HepG2 (cell line): Measurements from ENCODE around the gene ATP6V1G2. TPM values are rescaled to one million over a fixed set of nuclear protein-coding genes. Genes with fewer than 3 reads are reported as not detected.
A peak's percentile ranks its signal among the peaks of the same experiment; 100 is the strongest.

Source experiments
- CENPBD1 ChIP-seq: sonication (generic); formaldehyde crosslinking; IDR thresholded peaks from 2 replicates; pipeline ENCODE4 v1.8.0; 2022; ENCODE audit warnings: missing genetic modification reagents, low read depth, mild to moderate bottlenecking, borderline replicate concordance
- DR1 ChIP-seq: sonication (generic); formaldehyde crosslinking; IDR thresholded peaks from 2 replicates; pipeline ENCODE4 v1.8.0; 2021; ENCODE audit warnings: mild to moderate bottlenecking, missing genetic modification reagents, inconsistent platforms
- E2F5 ChIP-seq: sonication (generic); formaldehyde crosslinking; conservative IDR thresholded peaks from 2 replicates; pipeline ENCODE4 v1.4.0; 2020; ENCODE audit warnings: missing genetic modification reagents
- FOXK1 ChIP-seq: sonication (generic); formaldehyde crosslinking; IDR thresholded peaks from 2 replicates; pipeline ENCODE4 v1.4.0; 2020; ENCODE audit warnings: low read depth, missing genetic modification reagents, borderline replicate concordance
- HDAC1 ChIP-seq: sonication (generic); formaldehyde crosslinking; IDR thresholded peaks from 2 replicates; pipeline ENCODE4 v1.5.1; 2020; ENCODE audit warnings: mild to moderate bottlenecking, missing genetic modification reagents
- HNRNPUL1 ChIP-seq: fragments of 200-400 bp; formaldehyde crosslinking; IDR thresholded peaks from 2 replicates; pipeline ENCODE4 v1.6.1; 2017; ENCODE audit warnings: low read depth, mild to moderate bottlenecking, low read length, moderate library complexity
- LRRFIP1 ChIP-seq: sonication (generic); formaldehyde crosslinking; conservative IDR thresholded peaks from 2 replicates; pipeline ENCODE4 v1.4.0; 2020; ENCODE audit warnings: missing genetic modification reagents
- MAF1 ChIP-seq: sonication (generic); formaldehyde crosslinking; IDR thresholded peaks from 2 replicates; pipeline ENCODE4 v1.5.0; 2020; ENCODE audit warnings: missing genetic modification reagents, borderline replicate concordance
- MAFF ChIP-seq: IDR thresholded peaks from 2 replicates; pipeline ENCODE4 v1.6.1; 2011; ENCODE audit warnings: low read depth, low read length, improper control_type of control experiment
- MAFG ChIP-seq: sonication (generic); formaldehyde crosslinking; IDR thresholded peaks from 2 replicates; pipeline ENCODE4 v1.5.1; 2020; ENCODE audit warnings: mild to moderate bottlenecking, missing genetic modification reagents
- MXD1 ChIP-seq: sonication (generic); formaldehyde crosslinking; IDR thresholded peaks from 2 replicates; pipeline ENCODE4 v1.4.0; 2020; ENCODE audit warnings: mild to moderate bottlenecking, missing genetic modification reagents
- NCOA2 ChIP-seq: sonication (generic); formaldehyde crosslinking; IDR thresholded peaks from 2 replicates; pipeline ENCODE4 v1.8.0; 2022; ENCODE audit warnings: inconsistent platforms
- NFE2 ChIP-seq: sonication (generic); formaldehyde crosslinking; IDR thresholded peaks from 2 replicates; pipeline ENCODE4 v1.4.0; 2020; ENCODE audit warnings: missing genetic modification reagents
- NR0B2 ChIP-seq: sonication (generic); formaldehyde crosslinking; IDR thresholded peaks from 2 replicates; pipeline ENCODE4 v1.4.0; 2020; ENCODE audit warnings: mild to moderate bottlenecking, missing genetic modification reagents
- SRSF1 ChIP-seq: fragments of 200-400 bp; formaldehyde crosslinking; optimal IDR thresholded peaks from 2 replicates; pipeline ENCODE3; 2017; ENCODE audit warnings: mild to moderate bottlenecking, low read depth, low read length, moderate library complexity
- TBP ChIP-seq: sonication (generic); formaldehyde crosslinking; IDR thresholded peaks from 2 replicates; pipeline ENCODE4 v1.5.0; 2020; ENCODE audit warnings: missing genetic modification reagents
- ZNF251 ChIP-seq: sonication (generic); formaldehyde crosslinking; IDR thresholded peaks from 2 replicates; pipeline ENCODE4 v1.9.0; 2021; ENCODE audit warnings: mild to moderate bottlenecking, missing genetic modification reagents
- ZNF260 ChIP-seq: sonication (generic); formaldehyde crosslinking; IDR thresholded peaks from 2 replicates; pipeline ENCODE4 v1.4.0; 2020; ENCODE audit warnings: missing genetic modification reagents, low read depth, mild to moderate bottlenecking, borderline replicate concordance
- ZNF329 ChIP-seq: sonication (generic); formaldehyde crosslinking; IDR thresholded peaks from 2 replicates; pipeline ENCODE4 v1.9.0; 2021; ENCODE audit warnings: low read depth, mild to moderate bottlenecking, missing genetic modification reagents
- ZNF333 ChIP-seq: sonication (generic); formaldehyde crosslinking; IDR thresholded peaks from 2 replicates; pipeline ENCODE4 v1.4.0; 2020; ENCODE audit warnings: mild to moderate bottlenecking, missing genetic modification reagents, borderline replicate concordance
- ZNF512B ChIP-seq: sonication (generic); formaldehyde crosslinking; IDR thresholded peaks from 2 replicates; pipeline ENCODE4 v1.5.1; 2020; ENCODE audit warnings: missing genetic modification reagents, mild to moderate bottlenecking, borderline replicate concordance
- ZNF841 ChIP-seq: sonication (generic); formaldehyde crosslinking; IDR thresholded peaks from 2 replicates; pipeline ENCODE4 v1.8.1; 2023; ENCODE audit warnings: missing genetic modification reagents, borderline replicate concordance
- polyA plus RNA-seq, 8 experiments: library from polyadenylated mRNA; depleted of rRNA in 3 of 8; stranded (reverse) in 7 of 8; unstranded in 1 of 8; fragments of >200 nt; fragmentation: Illumina TruSeq in 4 of 8; extraction: Trizol in 4 of 8; gene quantifications; 2 replicates each; pipeline versions ENCODE4 v1.2.1 to v1.2.3, GENCODE V29; 2011 to 2016; ENCODE audit warnings: low read depth in 4 of 8, missing spikeins in 1 of 8, mixed read lengths in 1 of 8; ENCODE audit not compliant: insufficient read depth in 1 of 8
- total RNA-seq, 5 experiments: library from RNA; depleted of rRNA; stranded (reverse); fragments of >200 nt; fragmentation: Illumina TruSeq; extraction: Trizol; gene quantifications; 2 replicates each; pipeline ENCODE4 v1.2.3, GENCODE V29; 2016; ENCODE audit warnings: low read depth in 1 of 5

Gene ATP6V1G2
- total and polyA plus RNA-seq, 2 of the 13 experiments (the other 11 are each of a cell fraction or from before 2014, with no cell fraction given) = 0.27 to 0.83 TPM

- TF ChIP-seq MXD1 (CRISPR knock-in tag) (peak; percentile 75; the same call in 1 of the 2 replicates), ZNF333 (CRISPR knock-in tag) (0 out of 2 replicates have a peak, but pooled peaks have one; percentile 78), E2F5 (CRISPR knock-in tag) (no peak), ZNF260 (CRISPR knock-in tag) (no peak; the same call in 1 of the 2 replicates), HDAC1 (CRISPR knock-in tag) (peak; percentile 62), MAFG (CRISPR knock-in tag) (no peak), MAFF (no peak), SRSF1 (peak; percentile 87), ZNF251 (CRISPR knock-in tag) (no peak), NFE2 (no peak), DR1 (CRISPR knock-in tag) (no peak), MAF1 (CRISPR knock-in tag) (no peak), ZNF512B (CRISPR knock-in tag) (no peak; the same call in 1 of the 2 replicates), ZNF329 (CRISPR knock-in tag) (no peak), FOXK1 (CRISPR knock-in tag) (no peak), LRRFIP1 (CRISPR knock-in tag) (no peak), CENPBD1 (CRISPR knock-in tag) (no peak), HNRNPUL1 (no peak), TBP (CRISPR knock-in tag) (0 out of 2 replicates have a peak, but pooled peaks have one; percentile 9), NR0B2 (peak; percentile 58), ZNF841 (CRISPR knock-in tag) (0 out of 2 replicates have a peak, but pooled peaks have one; percentile 50), NCOA2 (CRISPR knock-in tag) (no peak; the same call in 1 of the 2 replicates)
Measured at GRCh38 chr6:31580807-31581433, 34.5 kb upstream of the ATP6V1G2 start (continued).
